HFFc6 (cell line): Measurements from ENCODE around the gene CLBA1. TPM values are rescaled to one million over a fixed set of nuclear protein-coding genes. Genes with fewer than 3 reads are reported as not detected.
"Not testable (repeated sequence)": the region's sequence is repeated elsewhere in the genome, so short reads cannot be mapped to it uniquely, and the experiment has no call there.

Experiments
- DNase-seq: peaks from one replicate; pipeline ENCODE4 v3.0.0-alpha.2; 2018
- H3K27ac Mint-ChIP-seq: 2 replicates; pipeline ENCODE4 v1.8.0; 2020; ENCODE audit warnings: mild to moderate bottlenecking, mixed read lengths
- H3K27me3 Mint-ChIP-seq: 2 replicates; pipeline ENCODE4 v1.8.0; 2021; ENCODE audit warnings: mild to moderate bottlenecking, moderate library complexity, mixed read lengths; ENCODE audit not compliant: insufficient read depth
- H3K36me3 Mint-ChIP-seq: 2 replicates; pipeline ENCODE4 v1.8.0; 2021; ENCODE audit warnings: low read depth, mixed read lengths
- H3K4me1 Mint-ChIP-seq: 2 replicates; pipeline ENCODE4 v1.8.0; 2020; ENCODE audit warnings: low read depth, mixed read lengths
- H3K4me3 Mint-ChIP-seq: 2 replicates; pipeline ENCODE4 v1.8.0; 2020; ENCODE audit warnings: mild to moderate bottlenecking, moderate library complexity, mixed read lengths
- H3K9me3 Mint-ChIP-seq: 2 replicates; pipeline ENCODE4 v1.8.0; 2020; ENCODE audit warnings: mild to moderate bottlenecking, mixed read lengths
- total RNA-seq, 6 experiments: library from RNA; stranded (reverse); fragmentation: NEBNext Ultra II Directional; extraction: Animal tissue kit (Norgen Biotek cat#: 25700); gene quantifications; 2 replicates in 1 of 6; 3 replicates in 5 of 6; pipeline ENCODE4 v1.2.3, GENCODE V29; 2021
- TF ChIP-seq, protein P1 (sequence below): fragments of 200-600 bp; sonication (generic); IDR thresholded peaks from 2 replicates; pipeline ENCODE4 v1.5.0; 2021; ENCODE audit warnings: antibody characterized with exemption, mild to moderate bottlenecking

Gene CLBA1
- total RNA-seq, 6 experiments from 2014 or later, result 5.9 to 12.3 (median 7.9) TPM

DNA sequence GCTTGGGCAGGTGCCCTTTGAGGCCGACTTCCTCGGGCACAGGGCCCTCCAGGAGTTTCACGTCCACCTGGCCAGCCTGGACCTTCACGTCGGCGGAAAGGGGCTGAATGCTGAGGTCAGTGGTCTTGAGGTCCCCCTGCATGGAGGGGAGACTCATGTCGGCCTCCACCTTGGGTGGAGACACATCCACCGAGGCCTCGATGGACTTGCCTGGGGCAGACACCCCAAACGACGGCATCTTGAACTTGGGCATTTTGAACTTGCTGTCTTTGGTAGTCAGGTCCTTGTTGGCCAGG lies 36.9 kb upstream of the CLBA1 start:
- Mint-ChIP-seq H3K27me3 (no peaks in the 10 kb centered on the region; the same call in 1 of the 2 replicates), H3K4me1 (no peaks in the 10 kb centered on the region), H3K36me3 (peaks cover 16% of the 10 kb centered on the region), H3K9me3 (no peaks in the 10 kb centered on the region), H3K27ac (no peak overlapping the region), H3K4me3 (no peak overlapping the region)
- no peak for DNase-seq
- TF ChIP-seq, protein P1, sequence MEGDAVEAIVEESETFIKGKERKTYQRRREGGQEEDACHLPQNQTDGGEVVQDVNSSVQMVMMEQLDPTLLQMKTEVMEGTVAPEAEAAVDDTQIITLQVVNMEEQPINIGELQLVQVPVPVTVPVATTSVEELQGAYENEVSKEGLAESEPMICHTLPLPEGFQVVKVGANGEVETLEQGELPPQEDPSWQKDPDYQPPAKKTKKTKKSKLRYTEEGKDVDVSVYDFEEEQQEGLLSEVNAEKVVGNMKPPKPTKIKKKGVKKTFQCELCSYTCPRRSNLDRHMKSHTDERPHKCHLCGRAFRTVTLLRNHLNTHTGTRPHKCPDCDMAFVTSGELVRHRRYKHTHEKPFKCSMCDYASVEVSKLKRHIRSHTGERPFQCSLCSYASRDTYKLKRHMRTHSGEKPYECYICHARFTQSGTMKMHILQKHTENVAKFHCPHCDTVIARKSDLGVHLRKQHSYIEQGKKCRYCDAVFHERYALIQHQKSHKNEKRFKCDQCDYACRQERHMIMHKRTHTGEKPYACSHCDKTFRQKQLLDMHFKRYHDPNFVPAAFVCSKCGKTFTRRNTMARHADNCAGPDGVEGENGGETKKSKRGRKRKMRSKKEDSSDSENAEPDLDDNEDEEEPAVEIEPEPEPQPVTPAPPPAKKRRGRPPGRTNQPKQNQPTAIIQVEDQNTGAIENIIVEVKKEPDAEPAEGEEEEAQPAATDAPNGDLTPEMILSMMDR, result no peak

DNA sequence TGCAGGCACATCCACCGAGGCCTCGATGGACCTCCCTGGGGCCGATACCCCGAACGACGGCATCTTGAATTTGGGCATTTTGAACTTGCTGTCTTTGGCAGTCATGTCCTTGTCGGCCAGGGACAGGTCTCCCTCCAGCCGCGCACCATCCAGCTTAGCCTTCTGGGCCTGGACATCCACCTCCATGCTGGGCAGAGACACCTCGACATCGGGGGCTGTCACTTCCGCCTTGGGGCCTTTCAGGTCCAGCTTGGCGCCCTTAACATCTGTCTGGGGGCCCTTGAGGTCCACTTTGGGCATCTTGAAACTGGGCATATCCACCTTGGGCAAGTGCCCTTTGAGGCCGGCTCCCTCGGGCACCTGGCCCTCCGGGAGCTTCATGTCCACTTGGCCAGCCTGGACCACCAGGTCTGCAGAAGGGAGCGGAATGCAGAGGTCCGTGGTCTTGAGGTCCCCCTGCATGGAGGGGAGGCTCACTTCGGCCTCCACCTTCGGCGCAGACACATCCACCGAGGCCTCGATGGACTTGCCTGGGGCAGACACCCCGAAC lies 36.1 kb upstream of the CLBA1 start:
- not testable (repeated sequence) for H3K4me3 Mint-ChIP-seq, H3K4me1 Mint-ChIP-seq, H3K27me3 Mint-ChIP-seq, DNase-seq, H3K9me3 Mint-ChIP-seq, H3K27ac Mint-ChIP-seq
- H3K36me3 Mint-ChIP-seq, result peaks cover 19% of the 10 kb centered on the region

DNA sequence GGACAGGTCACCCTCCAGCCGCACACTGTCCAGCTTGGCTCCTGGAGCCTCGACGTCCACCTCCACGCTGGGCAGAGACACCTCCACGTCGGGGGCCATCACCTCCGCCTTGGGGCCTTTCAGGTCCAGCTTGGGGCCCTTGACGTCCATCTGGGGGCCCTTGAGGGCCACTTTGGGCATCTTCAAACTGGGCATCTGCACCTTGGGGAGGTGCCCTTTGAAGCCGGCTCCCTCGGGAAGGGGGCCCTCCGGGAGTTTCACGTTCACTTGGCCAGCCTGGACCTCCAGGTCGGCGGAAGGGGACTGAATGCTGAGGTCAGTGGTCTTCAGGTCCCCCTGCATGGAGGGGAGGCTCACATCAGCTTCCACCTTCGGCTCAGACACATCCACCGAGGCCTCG lies 35.6 kb upstream of the CLBA1 start:
- H3K27ac Mint-ChIP-seq, result no peak overlapping the region
- peaks cover 19% of the 10 kb centered on the region for H3K36me3 Mint-ChIP-seq
- H3K9me3 Mint-ChIP-seq, result no peaks in the 10 kb centered on the region
- TF ChIP-seq, protein P1, result no peak
- H3K4me1 Mint-ChIP-seq, result no peaks in the 10 kb centered on the region
- no peak for DNase-seq
- no peaks in the 10 kb centered on the region; the same call in none of the 2 replicates for H3K27me3 Mint-ChIP-seq
- H3K4me3 Mint-ChIP-seq, result no peak overlapping the region

DNA sequence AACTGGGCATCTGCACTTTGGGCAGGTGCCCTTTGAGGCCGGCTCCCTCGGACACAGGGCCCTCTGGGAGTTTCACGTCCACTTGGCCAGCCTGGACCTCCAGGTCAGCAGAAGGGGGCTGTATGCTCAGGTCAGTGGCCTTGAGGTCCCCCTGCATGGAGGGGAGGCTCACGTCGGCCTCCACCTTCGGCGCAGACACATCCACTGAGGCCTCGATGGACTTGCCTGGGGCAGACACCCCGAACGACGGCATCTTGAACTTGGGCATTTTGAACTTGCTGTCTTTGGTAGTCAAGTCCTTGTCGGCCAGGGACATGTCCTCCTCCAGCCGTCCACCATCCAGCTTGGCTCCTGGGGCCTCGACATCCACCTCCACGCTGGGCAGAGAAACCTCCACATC lies 34.9 kb upstream of the CLBA1 start:
- not testable (repeated sequence) for H3K27ac Mint-ChIP-seq, H3K9me3 Mint-ChIP-seq, H3K27me3 Mint-ChIP-seq, DNase-seq, H3K4me1 Mint-ChIP-seq, H3K4me3 Mint-ChIP-seq
- peaks cover 17% of the 10 kb centered on the region for H3K36me3 Mint-ChIP-seq

DNA sequence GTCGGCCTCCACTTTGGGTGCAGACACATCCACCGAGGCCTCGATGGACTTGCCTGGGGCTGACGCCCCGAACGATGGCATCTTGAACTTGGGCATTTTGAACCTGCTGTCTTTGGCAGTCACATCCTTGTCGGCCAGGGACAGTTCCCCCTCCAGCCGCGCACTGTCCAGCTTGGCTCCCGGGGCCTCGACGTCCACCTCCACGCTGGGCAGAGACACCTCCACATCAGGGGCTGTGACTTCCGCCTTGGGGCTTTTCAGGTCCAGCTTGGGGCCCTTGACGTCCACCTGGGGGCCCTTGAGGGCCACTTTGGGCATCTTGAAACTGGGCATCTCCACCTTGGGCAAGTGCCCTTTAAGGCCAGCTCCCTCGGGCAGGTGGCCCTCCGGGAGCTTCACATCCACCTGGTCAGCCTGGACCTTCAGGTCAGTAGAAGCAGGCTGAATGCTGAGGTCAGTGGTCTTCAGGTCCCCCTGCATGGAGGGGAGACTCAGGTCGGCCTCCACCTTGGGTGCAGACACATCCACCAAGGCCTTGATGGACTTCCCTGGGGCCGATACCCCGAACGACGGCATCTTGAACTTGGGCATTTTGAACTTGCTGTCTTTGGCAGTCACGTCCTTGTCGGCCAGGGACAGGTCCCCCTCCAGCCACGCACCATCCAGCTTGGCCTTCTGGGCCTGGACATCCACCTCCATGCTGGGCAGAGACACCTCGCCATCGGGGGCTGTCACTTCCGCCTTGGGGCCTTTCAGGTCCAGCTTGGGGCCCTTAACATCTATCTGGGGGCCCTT lies 33.5 kb upstream of the CLBA1 start:
- DNase-seq, H3K27me3 Mint-ChIP-seq, H3K4me3 Mint-ChIP-seq, H3K9me3 Mint-ChIP-seq, H3K27ac Mint-ChIP-seq, H3K4me1 Mint-ChIP-seq: not testable (repeated sequence)
- H3K36me3 Mint-ChIP-seq, result peaks cover 13% of the 10 kb centered on the region

DNA sequence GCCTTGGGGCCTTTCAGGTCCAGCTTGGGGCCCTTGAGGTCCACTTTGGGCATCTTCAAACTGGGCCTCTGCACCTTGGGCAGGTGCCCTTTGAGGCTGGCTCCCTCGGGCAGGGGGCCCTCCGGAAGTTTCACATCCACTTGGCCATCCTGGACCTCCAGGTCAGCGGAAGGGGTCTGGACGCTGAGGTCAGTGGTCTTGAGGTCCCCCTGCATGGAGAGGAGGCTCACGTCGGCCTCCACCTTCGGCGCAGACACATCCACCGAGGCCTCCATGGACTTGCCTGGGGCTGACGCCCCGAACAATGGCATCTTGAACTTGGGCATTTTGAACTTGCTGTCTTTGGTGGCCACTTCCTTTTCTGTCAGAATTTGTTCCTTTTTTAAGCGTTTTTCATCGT lies 32.5 kb upstream of the CLBA1 start:
- TF ChIP-seq, protein P1, result no peak
- Mint-ChIP-seq H3K27me3 (peaks cover 5% of the 10 kb centered on the region), H3K36me3 (peaks cover 13% of the 10 kb centered on the region), H3K4me1 (peaks cover 8% of the 10 kb centered on the region; the same call in 1 of the 2 replicates), H3K4me3 (no peak overlapping the region), H3K27ac (no peak overlapping the region), H3K9me3 (no peaks in the 10 kb centered on the region)
- DNase-seq, result no peak

DNA sequence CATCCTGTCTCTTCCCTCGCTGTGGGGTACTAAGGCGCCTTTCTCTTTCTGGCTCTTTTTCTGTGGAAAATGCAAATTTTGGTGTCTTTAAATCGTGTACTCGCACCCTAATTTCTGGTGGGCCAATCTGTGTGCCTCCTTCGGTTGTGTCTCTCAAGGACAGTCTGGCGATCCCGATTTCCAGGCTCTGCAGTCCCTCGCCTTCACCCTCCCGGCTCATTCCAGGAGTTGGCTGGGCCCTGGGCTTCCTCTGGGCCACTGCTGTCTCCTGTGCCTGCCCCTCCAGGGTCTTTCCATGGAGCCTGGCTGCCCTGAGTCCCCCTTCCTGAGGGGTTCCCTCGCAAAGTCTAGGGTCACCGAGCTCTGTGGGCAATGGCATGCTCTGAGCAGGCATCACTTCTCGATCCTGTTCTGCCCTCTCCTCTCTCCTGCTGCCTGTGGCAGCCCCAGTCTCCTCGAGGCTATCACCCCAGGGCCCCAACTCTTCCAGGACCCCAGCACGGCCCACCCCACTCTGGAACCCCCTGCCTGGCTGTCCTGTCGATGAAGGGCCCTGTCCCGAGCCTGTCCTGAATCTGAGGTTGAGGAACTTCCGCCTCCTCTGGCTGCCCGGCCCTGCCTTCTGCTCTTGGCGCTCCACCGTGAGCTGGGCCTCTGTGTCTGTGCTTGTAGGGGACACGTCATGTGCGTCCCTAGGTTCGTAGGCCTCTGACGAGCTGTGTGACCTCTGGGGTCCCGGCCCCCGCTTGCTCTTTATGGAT lies 31.5 kb upstream of the CLBA1 start:
- TF ChIP-seq, protein P1, result no peak
- H3K9me3 Mint-ChIP-seq, result no peaks in the 10 kb centered on the region
- peaks cover 6% of the 10 kb centered on the region for H3K27me3 Mint-ChIP-seq
- DNase-seq, result no peak
- H3K4me3 Mint-ChIP-seq, result no peak overlapping the region
- H3K4me1 Mint-ChIP-seq, result peaks cover 8% of the 10 kb centered on the region; the same call in 1 of the 2 replicates
- no peak overlapping the region for H3K27ac Mint-ChIP-seq
- peaks cover 13% of the 10 kb centered on the region for H3K36me3 Mint-ChIP-seq
